GM19351 (cell line): ENCODE data around the gene HNRNPH2.

ENCODE experiments used
- ATAC-seq: cut with Tn5 transposase; IDR thresholded peaks from one replicate; pipeline ENCODE4 v1.9.1; 2021; ENCODE audit warnings: mild to moderate bottlenecking, moderate library complexity; ENCODE audit not compliant: unreplicated experiment

Gene HNRNPH2

GRCh38 chrX:101395789-101396188 lies 12.2 kb upstream of the HNRNPH2 start:
- no peak for ATAC-seq

DNA sequence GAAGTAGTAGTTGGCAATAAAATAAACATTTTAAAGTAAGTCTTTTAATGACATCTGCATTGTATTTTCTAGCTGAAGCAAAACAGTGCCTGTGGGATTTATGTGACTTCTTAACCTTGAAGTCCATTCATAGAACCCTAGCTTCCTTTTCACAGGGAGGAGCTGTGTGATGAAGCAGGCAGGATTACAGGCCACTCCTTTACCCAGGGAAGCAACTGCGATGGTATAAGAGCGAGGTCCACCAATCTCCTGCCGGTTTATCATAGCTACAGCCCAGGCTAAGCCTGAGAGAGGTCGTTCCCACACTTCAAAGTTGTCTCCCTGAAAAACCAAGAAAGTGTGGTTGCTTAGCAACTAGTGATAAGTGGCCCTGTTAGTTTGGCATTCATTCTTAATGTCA lies 10.2 kb upstream of the HNRNPH2 start:
- no peak for ATAC-seq

- ATAC-seq, result no peak
Measured at GRCh38 chrX:101398694-101399093, 9.3 kb upstream of the HNRNPH2 start.

GRCh38 chrX:101399825-101400224 lies 8.2 kb upstream of the HNRNPH2 start:
- ATAC-seq, result no peak

GRCh38 chrX:101407167-101407747 lies 765 bp upstream of the HNRNPH2 start:
- no peak for ATAC-seq

DNA sequence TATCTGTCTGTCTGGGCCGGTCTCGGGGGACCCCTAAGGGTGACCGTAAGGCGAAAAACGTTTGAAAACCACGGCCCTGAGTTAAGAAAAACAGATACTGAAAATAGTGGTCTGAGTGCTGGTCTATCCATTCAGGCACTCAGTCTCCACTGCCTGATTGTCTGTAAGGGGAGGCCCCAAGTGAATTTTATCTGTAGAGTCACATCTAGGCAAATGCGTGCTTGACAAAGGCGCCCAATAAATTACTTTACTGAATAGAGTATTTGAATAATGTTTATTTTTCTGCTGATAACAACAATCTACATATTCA lies 465 bp downstream of the HNRNPH2 start:
- no peak for ATAC-seq

DNA sequence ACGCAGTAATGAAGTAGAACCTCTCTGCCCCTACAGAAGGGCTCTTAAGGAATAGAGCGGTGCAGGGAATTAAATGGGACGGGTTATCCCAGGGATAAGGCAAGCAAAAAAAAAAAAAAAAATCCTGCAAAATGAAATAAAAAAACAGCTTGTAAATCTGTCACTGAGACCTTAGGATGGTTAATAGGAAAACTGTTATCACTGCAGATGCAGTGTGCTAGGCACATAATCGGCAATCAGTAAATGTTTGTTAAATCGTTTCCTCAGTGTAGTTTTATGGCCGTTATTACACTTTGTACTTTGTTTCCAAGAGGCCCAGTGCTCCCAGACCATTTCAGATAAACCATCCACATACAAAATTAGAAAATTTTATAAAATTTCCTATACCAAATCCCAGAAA lies 1.0 kb downstream of the HNRNPH2 start:
- ATAC-seq, result no peak

- no peak for ATAC-seq
Measured at GRCh38 chrX:101410461-101410860, 2.4 kb downstream of the HNRNPH2 start.

DNA sequence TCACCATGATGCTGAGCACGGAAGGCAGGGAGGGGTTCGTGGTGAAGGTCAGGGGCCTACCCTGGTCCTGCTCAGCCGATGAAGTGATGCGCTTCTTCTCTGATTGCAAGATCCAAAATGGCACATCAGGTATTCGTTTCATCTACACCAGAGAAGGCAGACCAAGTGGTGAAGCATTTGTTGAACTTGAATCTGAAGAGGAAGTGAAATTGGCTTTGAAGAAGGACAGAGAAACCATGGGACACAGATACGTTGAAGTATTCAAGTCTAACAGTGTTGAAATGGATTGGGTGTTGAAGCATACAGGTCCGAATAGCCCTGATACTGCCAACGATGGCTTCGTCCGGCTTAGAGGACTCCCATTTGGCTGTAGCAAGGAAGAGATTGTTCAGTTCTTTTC lies 4.0 kb downstream of the HNRNPH2 start:
- no peak for ATAC-seq

- ATAC-seq, result peak; percentile 57
Measured at GRCh38 chrX:101415180-101416145, 7.4 kb downstream of the HNRNPH2 start.

- no peak for ATAC-seq
Measured at GRCh38 chrX:101416691-101417090, 8.7 kb downstream of the HNRNPH2 start.

- ATAC-seq, result no peak
Measured at GRCh38 chrX:101417190-101417589, 9.2 kb downstream of the HNRNPH2 start.

DNA sequence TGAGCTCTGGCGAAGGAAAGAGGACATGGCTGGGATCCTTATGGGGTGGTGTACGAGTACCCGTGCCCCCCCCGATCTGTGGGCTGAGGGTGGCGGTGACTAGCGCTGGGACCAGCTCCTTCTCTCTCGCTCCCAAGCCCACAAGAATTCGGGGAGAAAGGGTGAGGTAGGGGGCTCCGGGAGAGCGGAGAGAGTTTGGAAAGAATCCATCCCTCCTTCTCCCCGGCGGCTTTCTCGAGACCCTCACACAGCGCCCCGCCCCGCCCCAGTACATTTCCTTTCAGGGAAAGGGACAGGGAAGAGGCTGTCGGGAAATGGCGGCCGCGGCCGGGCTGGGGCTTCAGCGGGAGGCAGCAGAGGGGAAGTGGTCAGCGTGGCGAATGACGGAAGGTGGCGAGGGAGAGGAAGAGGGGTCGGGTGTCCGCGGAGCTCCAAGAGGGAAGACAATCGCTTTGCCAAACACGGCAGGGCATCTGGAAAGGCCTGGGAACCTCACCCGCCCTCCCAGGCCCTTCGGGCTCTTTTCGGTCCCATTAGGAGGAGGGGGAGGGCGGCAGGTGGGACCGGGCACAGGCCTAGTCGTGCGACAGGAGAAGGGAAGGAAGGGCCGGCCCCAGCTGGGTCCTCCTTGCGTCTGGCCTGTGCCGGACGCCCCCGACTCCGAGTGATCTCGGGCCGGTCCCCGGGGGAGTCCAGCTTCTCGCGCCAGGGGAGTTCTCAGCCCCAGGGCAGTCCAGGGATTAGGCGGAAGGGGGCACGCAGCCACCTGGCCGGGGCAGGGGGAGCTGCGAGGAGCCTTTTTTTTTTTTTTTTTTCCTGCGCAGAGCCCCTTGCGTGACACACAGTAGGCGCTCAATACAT lies 10.2 kb downstream of the HNRNPH2 start:
- ATAC-seq, result peak; percentile 36

GRCh38 chrX:101419489-101419888 lies 11.5 kb downstream of the HNRNPH2 start:
- ATAC-seq, result no peak

GRCh38 chrX:101427954-101428353 lies 19.9 kb downstream of the HNRNPH2 start:
- no peak for ATAC-seq

GRCh38 chrX:101429934-101430333 lies 21.9 kb downstream of the HNRNPH2 start:
- ATAC-seq, result peak; percentile 69

DNA sequence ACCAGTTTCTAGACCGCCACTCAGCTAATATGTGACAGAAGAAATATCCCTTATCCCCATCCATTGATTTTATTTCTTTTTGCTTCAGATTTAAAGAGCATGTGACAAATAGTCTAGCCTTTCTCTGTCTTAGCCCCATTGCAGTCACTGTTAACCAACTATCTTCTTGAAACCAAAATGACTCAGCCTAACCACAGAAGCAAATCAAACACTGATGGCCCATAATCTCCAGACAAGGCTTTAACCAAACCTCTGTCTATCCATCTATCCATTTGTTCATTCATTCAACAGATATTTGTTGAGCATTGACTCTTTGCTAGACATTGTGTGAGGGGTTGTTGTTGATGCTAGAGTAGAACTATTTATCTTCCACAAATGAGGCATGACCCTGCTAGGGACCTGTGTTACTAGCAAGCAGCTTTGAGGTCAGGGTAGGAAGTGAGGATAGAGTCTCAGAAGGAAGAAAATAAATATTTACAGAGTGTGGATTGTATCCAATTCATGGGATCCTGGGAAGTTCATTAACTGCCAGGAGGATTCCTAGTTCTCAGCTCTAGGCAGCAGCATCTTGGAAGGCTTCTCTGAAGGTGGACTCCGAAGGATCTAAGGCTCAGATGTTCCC lies 22.5 kb downstream of the HNRNPH2 start:
- peak; percentile 98 for ATAC-seq

GRCh38 chrX:101442085-101442484 lies 34.1 kb downstream of the HNRNPH2 start:
- no peak for ATAC-seq

GRCh38 chrX:101449279-101449678 lies 41.3 kb downstream of the HNRNPH2 start:
- no peak for ATAC-seq

DNA sequence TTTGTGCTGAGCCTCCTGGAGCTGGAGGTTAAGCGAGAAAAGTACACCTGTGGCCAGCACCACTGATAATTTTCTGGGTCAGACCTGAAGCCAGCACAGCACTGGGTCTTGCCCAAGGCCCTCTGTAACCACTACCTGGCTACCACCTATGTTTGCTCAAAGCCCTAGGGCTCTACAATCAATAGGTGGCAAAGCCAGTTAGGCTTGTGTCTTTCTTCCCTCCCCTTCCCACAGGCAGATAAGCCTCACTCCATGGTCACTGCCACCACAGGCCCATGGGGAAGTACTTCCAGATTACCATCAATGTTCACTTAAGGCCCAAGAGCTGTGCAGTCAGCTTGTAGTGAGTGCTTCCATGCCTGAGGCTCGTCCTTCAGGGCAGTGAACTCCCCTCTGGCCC lies 42.1 kb downstream of the HNRNPH2 start:
- ATAC-seq, result no peak

GRCh38 chrX:101450961-101451360 lies 42.9 kb downstream of the HNRNPH2 start:
- no peak for ATAC-seq
